ENCODE results near the gene API5. TPM values are rescaled to one million over a fixed set of nuclear protein-coding genes. Genes with fewer than 3 reads are reported as not detected.

API5 gene
- total RNA-seq, 1 donor from 2014 or later, result 83.7 TPM

- no peak for TF ChIP-seq CTCF (IDR thresholded peaks at IDR 0.05; ENCODE audit: unreplicated experiment)
- DNase-seq (ENCODE audit: low spot score in 2 of 2, unreplicated experiment in 2 of 2), result no peak
- peaks cover 4% of the 10 kb centered on the region for H3K36me3 Mint-ChIP-seq
- no peaks in the 10 kb centered on the region for H3K9me3 Mint-ChIP-seq
- H3K4me1 Mint-ChIP-seq, result no peaks in the 10 kb centered on the region
- H3K27me3 Mint-ChIP-seq (ENCODE audit: low read depth), result no peaks in the 10 kb centered on the region
- no peak overlapping the region for H3K27ac Mint-ChIP-seq
- H3K4me3 Mint-ChIP-seq, result no peak overlapping the region
These were observed 65.6 kb downstream of the API5 start for GRCh38 chr11:43377389-43377788.

GRCh38 chr11:43378897-43379296 is 67.1 kb downstream of the API5 start:
- no peak overlapping the region for H3K4me3 Mint-ChIP-seq
- DNase-seq (ENCODE audit: low spot score in 2 of 2, unreplicated experiment in 2 of 2), result no peak
- no peaks in the 10 kb centered on the region for H3K9me3 Mint-ChIP-seq
- H3K27me3 Mint-ChIP-seq (ENCODE audit: low read depth), result no peaks in the 10 kb centered on the region
- no peak for TF ChIP-seq CTCF (IDR thresholded peaks at IDR 0.05; ENCODE audit: unreplicated experiment)
- no peaks in the 10 kb centered on the region for H3K36me3 Mint-ChIP-seq
- no peak overlapping the region for H3K27ac Mint-ChIP-seq
- H3K4me1 Mint-ChIP-seq, result no peaks in the 10 kb centered on the region

GRCh38 chr11:43381802-43382201 is 70.0 kb downstream of the API5 start:
- H3K27me3 Mint-ChIP-seq (ENCODE audit: low read depth), result no peaks in the 10 kb centered on the region
- H3K4me3 Mint-ChIP-seq, result no peak overlapping the region
- peaks cover 5% of the 10 kb centered on the region for H3K36me3 Mint-ChIP-seq
- TF ChIP-seq CTCF (IDR thresholded peaks at IDR 0.05; ENCODE audit: unreplicated experiment), result no peak
- no peaks in the 10 kb centered on the region for H3K4me1 Mint-ChIP-seq
- H3K9me3 Mint-ChIP-seq, result no peaks in the 10 kb centered on the region
- no peak for DNase-seq (ENCODE audit: low spot score in 2 of 2, unreplicated experiment in 2 of 2)
- no peak overlapping the region for H3K27ac Mint-ChIP-seq

GRCh38 chr11:43382614-43383013 is 70.8 kb downstream of the API5 start:
- no peak overlapping the region for H3K27ac Mint-ChIP-seq
- H3K4me1 Mint-ChIP-seq, result no peaks in the 10 kb centered on the region
- peaks cover 6% of the 10 kb centered on the region for H3K36me3 Mint-ChIP-seq
- no peak overlapping the region for H3K4me3 Mint-ChIP-seq
- DNase-seq (ENCODE audit: low spot score in 2 of 2, unreplicated experiment in 2 of 2), result no peak
- TF ChIP-seq CTCF (IDR thresholded peaks at IDR 0.05; ENCODE audit: unreplicated experiment), result no peak
- no peaks in the 10 kb centered on the region for H3K27me3 Mint-ChIP-seq (ENCODE audit: low read depth)
- no peaks in the 10 kb centered on the region for H3K9me3 Mint-ChIP-seq

GRCh38 chr11:43384393-43384792 is 72.6 kb downstream of the API5 start:
- Mint-ChIP-seq H3K4me1 (no peaks in the 10 kb centered on the region), H3K9me3 (no peaks in the 10 kb centered on the region), H3K27ac (no peak overlapping the region), H3K4me3 (no peak overlapping the region), H3K27me3 (ENCODE audit: low read depth) (no peaks in the 10 kb centered on the region), H3K36me3 (peaks cover 13% of the 10 kb centered on the region)
- no peak for TF ChIP-seq CTCF (IDR thresholded peaks at IDR 0.05; ENCODE audit: unreplicated experiment)
- DNase-seq (ENCODE audit: low spot score in 2 of 2, unreplicated experiment in 2 of 2), result no peak

GRCh38 chr11:43392713-43393112 is 80.9 kb downstream of the API5 start:
- H3K9me3 Mint-ChIP-seq, result no peaks in the 10 kb centered on the region
- peaks cover 10% of the 10 kb centered on the region for H3K4me1 Mint-ChIP-seq
- peaks cover 55% of the 10 kb centered on the region for H3K36me3 Mint-ChIP-seq
- no peak for DNase-seq (ENCODE audit: low spot score in 2 of 2, unreplicated experiment in 2 of 2)
- no peak overlapping the region for H3K27ac Mint-ChIP-seq
- H3K27me3 Mint-ChIP-seq (ENCODE audit: low read depth), result no peaks in the 10 kb centered on the region
- no peak for TF ChIP-seq CTCF (IDR thresholded peaks at IDR 0.05; ENCODE audit: unreplicated experiment)
- no peak overlapping the region for H3K4me3 Mint-ChIP-seq
